DOHH2 (cell line): ENCODE measurements around the gene FOLR3.
A peak's percentile ranks its signal among the peaks of the same experiment; 100 is the strongest.

ENCODE experiments used
- H3F3A ChIP-seq: fragments of 200-600 bp; sonication (generic), shearing (Covaris generic); 2 replicates; pipeline ENCODE4 v1.6.0; 2016; ENCODE audit warnings: antibody characterized with exemption, mild to moderate bottlenecking; ENCODE audit not compliant: control insufficient read depth, insufficient read depth
- H3K27ac ChIP-seq: fragments of 200-600 bp; sonication (generic); 2 replicates; pipeline ENCODE4 v1.5.1; 2014; ENCODE audit warnings: low read depth, mild to moderate bottlenecking, low read length, moderate library complexity
- H3K27me3 ChIP-seq: fragments of 200-600 bp; sonication (generic); 2 replicates; pipeline ENCODE4 v1.6.1; 2014; ENCODE audit warnings: mild to moderate bottlenecking, low read length, mixed read lengths; ENCODE audit not compliant: control insufficient read depth
- H3K36me3 ChIP-seq: fragments of 200-600 bp; sonication (generic); 2 replicates; pipeline ENCODE4 v1.6.1; 2014; ENCODE audit warnings: mild to moderate bottlenecking, low read length, moderate library complexity, mixed read lengths; ENCODE audit not compliant: control insufficient read depth
- H3K4me1 ChIP-seq: fragments of 200-600 bp; sonication (generic); 2 replicates; pipeline ENCODE4 v1.6.1; 2014; ENCODE audit warnings: mild to moderate bottlenecking, low read length, mixed read lengths; ENCODE audit not compliant: control insufficient read depth
- H3K4me2 ChIP-seq: fragments of 200-600 bp; sonication (generic); 2 replicates; pipeline ENCODE4 v1.6.0; 2014; ENCODE audit warnings: mild to moderate bottlenecking, low read length, moderate library complexity
- H3K4me3 ChIP-seq: fragments of 200-600 bp; sonication (generic); 2 replicates; pipeline ENCODE4 v1.5.1; 2014; ENCODE audit warnings: mild to moderate bottlenecking, low read length, mixed read lengths
- H3K79me2 ChIP-seq: fragments of 200-600 bp; sonication (generic); 2 replicates; pipeline ENCODE4 v1.6.1; 2014; ENCODE audit warnings: mild to moderate bottlenecking, low read length, mixed read lengths; ENCODE audit not compliant: control insufficient read depth
- H3K9me2 ChIP-seq: fragments of 200-600 bp; sonication (generic); replicated peaks from 2 replicates; pipeline ENCODE4 v1.6.1; 2014; ENCODE audit warnings: mild to moderate bottlenecking, low read length, mixed read lengths; ENCODE audit not compliant: control insufficient read depth
- H3K9me3 ChIP-seq: fragments of 200-600 bp; sonication (generic); 2 replicates; pipeline ENCODE4 v1.6.1; 2014; ENCODE audit warnings: antibody characterized with exemption, low read length, mixed read lengths; ENCODE audit not compliant: control insufficient read depth, insufficient read depth
- H4K20me1 ChIP-seq: fragments of 200-600 bp; sonication (generic); 2 replicates; pipeline ENCODE4 v1.6.0; 2014; ENCODE audit warnings: low read depth, mild to moderate bottlenecking, antibody characterized with exemption, low read length, moderate library complexity; ENCODE audit not compliant: control insufficient read depth, insufficient read depth
- CTCF ChIP-seq: fragments of 200-600 bp; sonication (generic); IDR thresholded peaks from one replicate; pipeline ENCODE4 v1.5.1; 2014; ENCODE audit warnings: antibody characterized with exemption, mild to moderate bottlenecking, low read depth, low read length; ENCODE audit not compliant: poor library complexity, severe bottlenecking
- EZH2phosphoT487 ChIP-seq: fragments of 200-600 bp; sonication (generic); IDR thresholded peaks from 2 replicates; pipeline ENCODE4 v1.6.1; 2017; ENCODE audit warnings: borderline replicate concordance, mild to moderate bottlenecking, antibody characterized with exemption, low read length, moderate library complexity, mixed read lengths

Gene FOLR3

DNA sequence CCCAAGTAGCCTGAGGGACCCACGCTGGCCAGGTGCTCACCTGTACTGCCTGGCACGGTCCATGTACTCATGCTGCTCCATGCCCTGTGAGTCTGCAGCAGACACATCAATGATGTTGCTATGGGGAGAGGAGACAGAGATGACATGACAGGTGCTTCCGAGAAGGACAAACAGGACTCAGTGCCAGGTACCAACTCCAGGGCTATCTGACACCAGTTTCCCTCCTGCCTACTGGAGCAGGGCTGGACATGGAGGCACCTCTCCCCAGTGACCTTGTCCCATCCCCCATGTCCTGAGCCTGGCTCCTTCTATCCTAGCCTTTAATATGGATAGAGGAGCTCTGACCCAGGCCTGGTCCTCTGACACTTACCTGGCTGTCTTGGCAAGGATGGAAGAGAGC is 36.8 kb upstream of the FOLR3 start:
- peaks cover 24% of the 10 kb centered on the region for H3K4me1 ChIP-seq
- no peaks in the 10 kb centered on the region for H4K20me1 ChIP-seq
- no peaks in the 10 kb centered on the region for H3K9me2 ChIP-seq
- TF ChIP-seq EZH2phosphoT487 = no peak
- no peak for TF ChIP-seq CTCF
- H3K4me3 ChIP-seq = no peak overlapping the region
- H3F3A ChIP-seq = no peaks in the 10 kb centered on the region
- no peaks in the 10 kb centered on the region for H3K9me3 ChIP-seq
- H3K27ac ChIP-seq = no peak overlapping the region
- H3K4me2 ChIP-seq = no peak overlapping the region
- H3K36me3 ChIP-seq = peaks cover 77% of the 10 kb centered on the region
- no peaks in the 10 kb centered on the region for H3K27me3 ChIP-seq
- peaks cover 40% of the 10 kb centered on the region for H3K79me2 ChIP-seq

- Histone ChIP-seq H3K27ac (no peak overlapping the region), H3K4me2 (no peak overlapping the region), H3F3A (peaks cover 3% of the 10 kb centered on the region; the same call in 1 of the 2 replicates), H3K4me3 (no peak overlapping the region), H4K20me1 (no peaks in the 10 kb centered on the region), H3K9me2 (no peaks in the 10 kb centered on the region), H3K27me3 (no peaks in the 10 kb centered on the region), H3K36me3 (peaks cover 72% of the 10 kb centered on the region), H3K79me2 (peaks cover 40% of the 10 kb centered on the region), H3K9me3 (no peaks in the 10 kb centered on the region), H3K4me1 (peaks cover 26% of the 10 kb centered on the region)
- TF ChIP-seq EZH2phosphoT487 (no peak), CTCF (no peak)
Measured at GRCh38 chr11:72100009-72100408, 35.5 kb upstream of the FOLR3 start.

GRCh38 chr11:72100462-72100861 is 35.1 kb upstream of the FOLR3 start:
- H3K4me3 ChIP-seq = no peak overlapping the region
- peaks cover 3% of the 10 kb centered on the region; the same call in 1 of the 2 replicates for H3F3A ChIP-seq
- no peaks in the 10 kb centered on the region for H3K27me3 ChIP-seq
- H3K4me1 ChIP-seq = peaks cover 26% of the 10 kb centered on the region
- H3K79me2 ChIP-seq = peaks cover 40% of the 10 kb centered on the region
- H3K9me2 ChIP-seq = no peaks in the 10 kb centered on the region
- TF ChIP-seq EZH2phosphoT487 (no peak), CTCF (no peak)
- peaks cover 68% of the 10 kb centered on the region for H3K36me3 ChIP-seq
- no peaks in the 10 kb centered on the region for H4K20me1 ChIP-seq
- no peak overlapping the region for H3K27ac ChIP-seq
- H3K9me3 ChIP-seq = no peaks in the 10 kb centered on the region
- peak overlapping the region; percentile 81; the same call in 1 of the 2 replicates for H3K4me2 ChIP-seq
